ENCODE measurements around the gene IGF1.
"Not testable (repeated sequence)": the region's sequence is repeated elsewhere in the genome, so short reads cannot be mapped to it uniquely, and the experiment has no call there.

IGF1 gene

GRCh38 chr12:102454808-102455760 is 25.3 kb downstream of the IGF1 start:
- no peak for DNase-seq

GRCh38 chr12:102454330-102454729 is 26.0 kb downstream of the IGF1 start:
- no peak for DNase-seq

DNA sequence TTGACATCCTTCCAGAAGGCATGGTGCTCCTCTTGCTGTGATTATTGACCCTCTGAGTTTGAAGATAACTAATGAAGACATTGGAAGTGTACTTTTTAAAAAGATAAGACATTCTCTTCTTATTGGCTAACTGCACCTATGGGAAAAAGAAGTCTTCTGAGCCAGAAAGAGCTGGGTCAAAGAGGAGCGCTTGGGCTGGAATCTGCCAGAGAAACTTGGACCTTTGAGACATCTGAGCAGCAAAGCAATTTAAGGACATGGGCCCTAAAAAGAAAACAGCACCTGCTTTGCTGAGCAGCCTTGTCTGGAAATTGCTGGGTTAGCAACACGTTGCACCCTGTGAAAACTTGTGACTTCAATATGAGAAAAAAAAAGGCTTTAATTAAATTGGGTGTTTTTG is 27.8 kb downstream of the IGF1 start:
- no peak for DNase-seq

DNA sequence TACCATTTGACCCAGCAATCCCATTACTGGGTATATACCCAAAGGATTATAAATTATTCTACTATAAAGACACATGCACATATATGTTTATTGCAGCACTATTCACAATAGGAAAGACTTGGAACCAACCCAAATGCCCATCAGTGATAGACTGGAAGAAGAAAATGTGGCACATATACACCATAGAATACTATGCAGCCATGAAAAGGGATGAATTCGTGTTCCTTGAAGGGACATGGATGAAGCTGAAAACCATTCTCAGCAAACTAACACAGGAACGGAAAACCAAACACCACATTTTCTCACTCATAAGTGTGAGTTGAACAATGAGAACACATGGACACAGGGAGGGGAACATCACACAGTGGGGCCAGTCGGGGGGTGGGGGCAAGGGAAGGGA is 31.3 kb downstream of the IGF1 start:
- DNase-seq = not testable (repeated sequence)

GRCh38 chr12:102447426-102447825 is 32.9 kb downstream of the IGF1 start:
- not testable (repeated sequence) for DNase-seq

GRCh38 chr12:102444707-102445106 is 35.7 kb downstream of the IGF1 start:
- DNase-seq = no peak

DNA sequence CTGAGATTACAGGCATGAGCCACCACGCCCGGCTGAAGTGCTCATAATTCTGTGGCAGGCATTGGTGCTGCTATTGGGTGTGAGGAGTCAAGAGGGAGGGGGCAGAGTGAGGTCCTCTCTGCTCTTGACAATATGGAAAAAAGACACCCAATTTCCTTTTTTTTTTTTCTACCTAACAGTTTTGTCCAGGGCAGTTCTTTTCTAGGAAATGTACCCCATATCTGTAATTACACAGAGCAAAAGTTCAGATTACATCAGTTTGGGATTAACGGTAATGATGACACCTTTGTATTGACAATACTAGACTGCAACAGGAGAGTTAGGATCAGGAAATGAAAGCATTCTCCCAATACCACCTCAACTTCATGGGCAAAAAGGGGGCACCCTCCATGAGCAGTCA is 36.3 kb downstream of the IGF1 start:
- no peak for DNase-seq

GRCh38 chr12:102441077-102441596 is 39.2 kb downstream of the IGF1 start:
- DNase-seq = no peak

GRCh38 chr12:102439426-102440405 is 40.6 kb downstream of the IGF1 start:
- DNase-seq = no peak

DNA sequence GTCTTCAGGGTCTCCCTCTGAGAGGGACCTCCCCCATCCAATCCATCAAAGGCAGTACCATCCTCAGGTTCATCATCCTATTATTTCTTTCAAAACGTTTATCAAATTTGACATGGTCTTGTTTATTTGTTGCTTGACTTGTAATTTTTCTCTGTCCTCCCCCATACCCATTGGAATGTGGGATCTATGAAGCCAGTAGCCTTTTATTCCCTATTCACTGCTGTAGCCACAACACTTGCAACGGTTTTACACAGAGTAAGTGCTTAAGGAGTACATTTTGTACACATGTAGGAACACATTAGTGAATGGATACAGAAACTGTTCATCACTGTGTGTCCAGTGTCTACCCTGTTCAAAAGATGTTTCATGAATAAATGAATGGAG is 41.5 kb downstream of the IGF1 start:
- no peak for DNase-seq

GRCh38 chr12:102438047-102438826 is 42.1 kb downstream of the IGF1 start:
- no peak for DNase-seq

- DNase-seq = no peak
These were observed 42.9 kb downstream of the IGF1 start for GRCh38 chr12:102437511-102437910.

- DNase-seq = no peak
These were observed 43.5 kb downstream of the IGF1 start for GRCh38 chr12:102436867-102437266.

- no peak for DNase-seq
These were observed 44.4 kb downstream of the IGF1 start for GRCh38 chr12:102435827-102436436.

- DNase-seq = no peak
These were observed 47.1 kb downstream of the IGF1 start for GRCh38 chr12:102433304-102433703.

GRCh38 chr12:102430661-102431060 is 49.7 kb downstream of the IGF1 start:
- DNase-seq = no peak

DNA sequence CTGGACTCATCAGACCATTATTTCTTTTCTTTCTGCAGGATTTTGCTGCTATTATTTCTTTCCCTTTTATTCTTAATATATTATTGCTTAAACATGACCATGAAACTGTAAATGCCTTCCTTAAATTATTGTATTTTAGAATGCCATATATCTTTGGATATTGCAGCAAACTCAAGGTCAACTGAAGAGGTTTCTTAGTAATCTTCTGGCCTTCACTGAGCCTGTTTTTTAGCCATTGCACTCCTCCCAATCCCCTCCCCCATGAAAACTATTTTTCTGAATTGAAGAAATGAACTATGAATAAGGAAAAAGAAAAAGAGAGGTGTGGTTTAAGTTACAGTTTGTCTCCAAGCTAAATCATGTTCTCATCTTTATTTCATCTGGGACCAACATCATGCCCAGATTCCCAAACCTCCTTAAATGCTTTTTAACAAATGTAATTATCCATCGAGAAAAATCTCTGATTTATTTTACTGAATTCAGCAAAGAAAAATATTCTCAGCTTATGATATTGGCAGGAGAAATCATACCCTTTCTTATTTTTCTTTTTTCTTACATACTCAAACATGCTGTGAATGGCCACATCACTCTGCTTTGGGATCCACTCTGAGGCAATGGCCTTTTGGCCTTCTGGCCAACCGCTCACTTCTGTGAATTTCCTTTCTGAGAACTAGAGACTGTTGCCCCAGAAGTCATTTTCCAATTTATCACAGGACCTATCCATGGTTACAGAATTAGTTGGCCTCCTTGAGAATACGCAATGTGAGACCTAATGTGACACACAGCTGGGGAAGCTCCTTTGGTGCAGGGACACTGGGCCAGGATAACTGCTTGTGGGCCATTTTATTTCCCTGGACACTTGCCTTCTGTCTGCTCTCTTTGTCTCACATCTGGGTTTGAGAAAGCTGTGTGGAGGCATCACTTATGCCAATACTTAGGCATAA is 50.9 kb downstream of the IGF1 start:
- no peak for DNase-seq

- no peak for DNase-seq
These were observed 52.8 kb downstream of the IGF1 start for GRCh38 chr12:102427543-102427941.

DNA sequence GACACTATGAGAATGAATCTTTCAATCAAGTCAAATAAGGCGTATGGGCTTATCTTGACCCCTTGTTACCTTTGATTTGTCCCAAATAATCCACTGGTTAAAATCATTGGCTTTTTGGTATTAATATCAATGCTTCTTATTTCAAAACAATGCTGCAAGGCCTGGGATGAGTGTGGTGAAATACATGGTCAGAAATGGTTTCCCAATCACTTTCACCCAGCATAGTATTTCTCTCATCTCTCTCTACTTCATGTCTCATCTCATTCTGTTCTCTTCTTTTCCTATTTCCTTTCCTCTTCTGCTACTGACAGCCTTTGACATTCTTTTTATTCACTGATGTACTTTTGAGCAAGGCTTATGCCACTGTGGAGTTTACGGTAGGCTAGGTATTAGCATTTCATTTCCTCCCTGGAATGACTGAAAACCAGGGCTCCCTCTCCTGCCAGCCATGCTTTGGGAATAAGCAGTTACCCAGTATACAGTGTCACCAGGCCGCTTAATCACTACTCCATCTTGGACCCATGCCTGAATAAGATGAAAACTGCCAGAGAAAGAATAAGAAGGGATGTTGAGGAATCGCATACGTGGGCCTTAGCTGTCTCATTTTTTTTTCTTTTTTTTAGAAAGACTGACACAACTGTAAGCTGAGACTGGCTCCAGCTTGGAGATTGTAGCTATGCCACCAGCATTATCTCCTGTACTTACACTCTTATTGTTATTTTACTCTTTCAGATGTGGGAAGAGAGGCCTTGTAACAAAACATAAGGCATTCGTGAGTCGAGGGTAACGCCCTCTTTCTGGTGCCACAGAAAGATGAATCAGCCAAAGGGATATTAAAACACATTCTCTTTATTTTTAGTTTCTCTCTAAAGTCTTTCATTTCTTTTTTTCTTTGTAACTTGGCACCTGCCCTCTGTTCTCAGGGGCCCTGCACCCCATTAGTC is 53.5 kb downstream of the IGF1 start:
- DNase-seq = no peak

Data from CD4-positive, alpha-beta T cell treated with Interleukin-4 for 4 hours (primary cell).